Small intestine (tissue), 7 donors: ENCODE data around the gene SLC49A3. TPM values are rescaled to one million over a fixed set of nuclear protein-coding genes. Genes with fewer than 3 reads are reported as not detected.
"Not testable (repeated sequence)": the region's sequence is repeated elsewhere in the genome, so short reads cannot be mapped to it uniquely, and the experiment has no call there.

Experiments used
- DNase-seq, 2 donors: peaks; one replicate each; pipeline versions ENCODE4 v3.0.0 to v3.0.0-alpha.2; 2013
- FAIRE-seq: peaks from 2 replicates; lab custom pipeline; 2012; peaks lifted over from hg19 to GRCh38; lab: Jason Lieb, UNC
- H3K27ac ChIP-seq, 3 donors: one replicate each; pipeline ENCODE4 v1.5.1; 2013; ENCODE audit warnings: low read length in 2 of 3, mild to moderate bottlenecking in 2 of 3, control low read depth in 1 of 3, inconsistent platforms in 1 of 3, low read depth in 1 of 3, moderate library complexity in 1 of 3
- H3K27me3 ChIP-seq, 3 donors: one replicate each; pipeline ENCODE4 v1.6.1; 2013; ENCODE audit warnings: low read length in 3 of 3, inconsistent platforms in 1 of 3; ENCODE audit not compliant: control insufficient read depth in 3 of 3, insufficient read depth in 3 of 3
- H3K36me3 ChIP-seq, 3 donors: one replicate each; pipeline ENCODE4 v1.6.1; 2013; ENCODE audit warnings: low read length in 3 of 3, inconsistent platforms in 1 of 3, low read depth in 1 of 3, mild to moderate bottlenecking in 1 of 3, moderate library complexity in 1 of 3; ENCODE audit not compliant: control insufficient read depth in 3 of 3, insufficient read depth in 2 of 3
- H3K4me1 ChIP-seq, 3 donors: one replicate each; pipeline ENCODE4 v1.6.1; 2013; ENCODE audit warnings: low read length in 2 of 3, inconsistent platforms in 1 of 3, low read depth in 1 of 3, mild to moderate bottlenecking in 1 of 3, moderate library complexity in 1 of 3; ENCODE audit not compliant: control insufficient read depth in 3 of 3, insufficient read depth in 2 of 3
- H3K4me3 ChIP-seq, 3 donors: one replicate each; pipeline ENCODE4 v1.5.1; 2013; ENCODE audit warnings: low read length in 3 of 3, control low read depth in 1 of 3, inconsistent platforms in 1 of 3, low read depth in 1 of 3, mild to moderate bottlenecking in 1 of 3, moderate library complexity in 1 of 3
- H3K9me3 ChIP-seq, 2 donors: one replicate each; pipeline ENCODE4 v1.6.1; 2013; ENCODE audit warnings: low read depth in 1 of 2, low read length in 1 of 2; ENCODE audit not compliant: control insufficient read depth in 2 of 2, insufficient read depth in 1 of 2
- WGBS, 3 donors: extraction: QIAGEN DNeasy Blood & Tissue Kit; methylation state at CpG; one replicate each; pipeline ENCODE4 v1.1.7; 2013; 5-methylcytosine and 5-hydroxymethylcytosine counted together
- polyA plus RNA-seq, 4 donors: library from polyadenylated mRNA; stranded (reverse) in 3 of 4; unstranded in 1 of 4; fragments of 200-250 nt in 3 of 4; fragments of 120-200 nt in 1 of 4; gene quantifications; one replicate each; pipeline versions ENCODE4 v1.2.1 to v1.2.3, GENCODE V29; 2013
- donor health status: healthy with polysubstance abuse.
- donor health status: control.
- donor health status: control.
- donor health status: Bipolar disorder and iron deficiency.
- donor health status: healthy.

SLC49A3 gene
- polyA plus RNA-seq, 4 donors, result 3.4 to 7.8 (median 4.6) TPM

DNA sequence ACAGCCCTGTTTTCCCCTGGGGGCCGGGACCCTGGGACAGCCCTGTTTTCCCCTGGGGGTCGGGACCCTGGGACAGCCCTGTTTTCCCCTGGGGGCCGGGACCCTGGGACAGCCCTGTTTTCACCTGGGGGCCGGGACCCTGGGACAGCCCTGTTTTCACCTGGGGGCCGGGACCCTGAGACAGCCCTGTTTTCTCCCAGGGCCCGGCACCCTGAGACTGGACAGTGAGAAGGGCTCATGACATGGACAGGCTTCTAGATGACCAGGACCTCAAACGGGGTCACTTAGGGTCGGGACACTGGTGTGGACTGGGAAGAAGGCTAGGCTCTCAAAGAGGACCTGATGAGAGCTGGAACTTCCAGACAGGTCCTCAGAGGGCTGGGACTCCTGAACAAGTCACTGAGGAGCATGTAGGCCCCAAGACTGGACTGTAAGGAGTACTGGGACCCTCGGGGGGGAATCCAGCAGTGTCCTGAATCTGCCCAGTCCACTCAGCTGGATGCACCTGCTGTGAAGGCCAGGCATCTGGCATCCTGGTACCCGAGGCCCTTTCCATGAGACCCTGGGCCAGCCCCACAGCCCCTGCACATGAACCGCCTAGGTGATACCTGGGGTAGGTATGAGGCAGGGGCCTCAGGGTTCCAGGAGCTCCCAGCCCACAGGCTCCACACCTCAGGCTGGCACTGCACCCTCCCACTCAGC is 19.1 kb upstream of the SLC49A3 start:
- H3K4me3 ChIP-seq, result no peak overlapping the region
- FAIRE-seq (no peak), DNase-seq (no peak)
- no peaks in the 10 kb centered on the region for H3K27me3 ChIP-seq
- peaks cover 0 to 5% (median 3%) of the 10 kb centered on the region in 3 donors for H3K4me1 ChIP-seq
- whole genome bisulfite sequencing, 3 donors, result 76 to 90% (median 81%) methylated on average over 11 of the region's 11 CpGs
- H3K27ac ChIP-seq, result no peak overlapping the region
- no peaks in the 10 kb centered on the region for H3K9me3 ChIP-seq
- peaks cover 0 to 30% (median 0%) of the 10 kb centered on the region in 3 donors for H3K36me3 ChIP-seq

DNA sequence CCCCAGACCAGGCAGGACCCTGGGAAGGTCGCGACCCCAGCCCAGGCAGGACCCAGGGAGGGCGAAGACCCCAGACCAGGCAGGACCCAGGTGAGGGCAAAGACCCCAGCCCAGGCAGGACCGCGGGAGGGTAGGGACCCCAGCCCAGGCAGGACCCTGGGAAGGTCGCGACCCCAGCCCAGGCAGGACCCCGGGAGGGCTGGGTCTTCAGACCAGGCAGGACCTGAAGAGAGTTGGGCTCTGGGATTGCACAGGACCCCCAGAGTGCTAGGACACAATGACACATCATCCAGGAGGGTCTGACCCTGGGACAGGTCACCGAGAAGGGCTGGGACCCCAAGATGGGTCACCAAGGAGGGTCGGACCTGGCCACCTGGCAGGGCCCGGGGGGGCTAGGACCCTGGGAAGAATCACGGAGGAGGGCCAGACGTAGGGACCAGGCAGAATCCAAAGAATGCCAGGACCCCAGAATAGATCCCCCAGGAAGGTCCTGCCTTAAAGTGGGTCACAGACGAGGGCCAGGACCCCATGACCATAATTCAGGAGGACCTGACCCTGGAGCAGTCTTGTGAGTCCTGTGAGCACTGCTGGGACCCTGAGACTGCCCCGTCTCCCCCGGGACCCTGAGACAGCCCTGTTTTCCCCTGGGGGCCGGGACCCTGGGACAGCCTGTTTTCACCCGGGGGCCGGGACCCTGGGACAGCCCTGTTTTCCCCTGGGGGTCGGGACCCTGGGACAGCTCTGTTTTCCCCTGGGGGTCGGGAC is 18.1 kb upstream of the SLC49A3 start:
- Histone ChIP-seq H3K27ac (no peak overlapping the region), H3K27me3 (no peaks in the 10 kb centered on the region), H3K36me3 (peaks cover 0 to 25% (median 0%) of the 10 kb centered on the region in 3 donors), H3K4me3 (peak overlapping the region in 2 of 3 donors; percentile 98), H3K4me1 (peaks cover 0 to 11% (median 5%) of the 10 kb centered on the region in 3 donors), H3K9me3 (no peaks in the 10 kb centered on the region)
- DNase-seq (no peak), FAIRE-seq (no peak)
- WGBS, 3 donors, result 30 to 55% (median 46%) methylated on average over 17 to 20 of the region's 21 CpGs

GRCh38 chr4:706083-706633 is 17.2 kb upstream of the SLC49A3 start:
- not testable (repeated sequence) for H3K27me3 ChIP-seq, FAIRE-seq, H3K9me3 ChIP-seq, DNase-seq
- Histone ChIP-seq H3K4me3 (peak overlapping the region; percentile 84 to 98 (median 98)), H3K4me1 (peaks cover 0 to 12% (median 5%) of the 10 kb centered on the region in 3 donors), H3K27ac (peak overlapping the region; percentile 11 to 82 (median 80)), H3K36me3 (peaks cover 0 to 25% (median 0%) of the 10 kb centered on the region in 3 donors)
- 0 to 2% (median 1%) methylated on average over 16 to 21 of the region's 21 CpGs for WGBS, 3 donors

DNA sequence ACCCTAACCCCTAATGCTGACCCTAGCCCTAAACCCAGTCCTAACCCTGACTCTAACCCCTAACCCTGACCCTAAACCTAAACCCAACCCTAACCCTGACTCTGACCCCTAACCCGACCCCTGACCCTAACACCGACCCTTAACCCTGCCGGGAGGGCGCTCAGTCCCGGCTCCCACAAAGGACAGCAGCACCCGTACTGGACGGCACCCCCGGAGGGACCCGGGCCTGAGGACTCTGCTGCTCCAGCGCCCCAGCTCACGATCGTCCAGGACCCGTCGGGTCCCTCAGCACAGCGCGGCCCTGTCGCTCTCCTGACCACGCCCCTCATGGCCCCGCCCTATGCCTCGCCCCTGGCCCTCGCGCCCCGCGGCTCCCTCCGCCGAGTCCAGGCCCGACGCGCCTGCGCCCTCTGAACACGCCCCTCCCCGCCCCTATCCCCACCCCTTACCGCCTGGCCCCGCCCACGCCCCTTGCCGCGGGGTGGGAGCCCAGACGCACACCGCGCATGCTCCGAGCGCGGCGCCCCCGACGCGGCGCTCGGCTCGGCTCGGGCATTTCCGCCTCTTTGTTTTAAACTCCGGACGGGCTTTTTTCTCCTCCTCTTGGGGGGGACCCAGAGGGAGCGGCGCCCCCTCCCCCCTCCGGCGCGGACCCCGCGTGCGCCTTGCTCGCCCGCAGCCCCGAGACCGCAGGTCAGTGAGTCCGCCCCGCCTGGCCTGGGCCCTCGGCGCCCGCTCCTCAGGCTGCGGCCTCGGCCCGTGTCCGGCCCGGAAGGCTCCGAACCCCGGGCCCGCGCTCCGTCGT is 16.5 kb upstream of the SLC49A3 start, which contains the start of gene PCGF3:
TSS of gene PCGF3 (plus strand) at position 555 of the 805 bp plus-strand sequence. CDS start 27,849 bp downstream, outside the sequence.
- Histone ChIP-seq H3K9me3 (no peaks in the 10 kb centered on the region), H3K27me3 (no peaks in the 10 kb centered on the region), H3K36me3 (peaks cover 0 to 21% (median 1%) of the 10 kb centered on the region in 3 donors), H3K27ac (peak within 1 kb of the TSS; percentile 47 to 82 (median 80)), H3K4me1 (peaks cover 0 to 18% (median 5%) of the 10 kb centered on the region in 3 donors), H3K4me3 (peak within 1 kb of the TSS; percentile 84 to 98 (median 98))
- FAIRE-seq, result no peak
- DNase-seq, result peak; percentile 96 to 97
- 1 to 2% (median 2%) methylated on average over 50 to 82 of the region's 82 CpGs for WGBS, 3 donors

DNA sequence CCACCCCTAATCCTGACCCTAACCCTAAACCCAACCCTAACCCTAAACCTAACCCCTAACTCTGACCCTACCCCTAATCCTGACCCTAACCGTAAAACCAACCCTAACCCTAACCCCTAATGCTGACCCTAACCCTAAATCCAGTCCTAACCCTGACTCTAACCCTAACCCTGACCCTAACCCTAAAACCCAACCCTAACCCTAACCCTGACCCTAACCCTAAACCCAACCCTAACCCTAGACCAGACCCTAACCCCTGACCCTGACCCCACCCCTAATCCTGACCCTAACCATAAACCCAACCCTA is 16.0 kb upstream of the SLC49A3 start:
- Histone ChIP-seq H3K4me3 (peak overlapping the region in 2 of 3 donors; percentile 46 to 98), H3K27ac (peak overlapping the region in 1 of 3 donors; percentile 32), H3K9me3 (no peaks in the 10 kb centered on the region), H3K27me3 (no peaks in the 10 kb centered on the region), H3K4me1 (peaks cover 0 to 19% (median 5%) of the 10 kb centered on the region in 3 donors), H3K36me3 (peaks cover 0 to 16% (median 2%) of the 10 kb centered on the region in 3 donors)
- DNase-seq (no peak), FAIRE-seq (no peak)
- WGBS, 3 donors, result 88 to 100% (median 100%) methylated on average over 1 of the region's 1 CpG

GRCh38 chr4:704198-704891 is 15.4 kb upstream of the SLC49A3 start:
- peaks cover 0 to 11% (median 2%) of the 10 kb centered on the region in 3 donors for H3K36me3 ChIP-seq
- no peak overlapping the region for H3K4me3 ChIP-seq
- no peak for DNase-seq
- peaks cover 0 to 25% (median 5%) of the 10 kb centered on the region in 3 donors for H3K4me1 ChIP-seq
- H3K27ac ChIP-seq, result no peak overlapping the region
- FAIRE-seq, result no peak
- no peaks in the 10 kb centered on the region for H3K9me3 ChIP-seq
- no peaks in the 10 kb centered on the region for H3K27me3 ChIP-seq
- WGBS, 3 donors, result 92 to 94% (median 93%) methylated on average over 43 to 46 of the region's 46 CpGs

GRCh38 chr4:703336-704197 is 14.6 kb upstream of the SLC49A3 start:
- peaks cover 0 to 7% (median 2%) of the 10 kb centered on the region in 3 donors for H3K36me3 ChIP-seq
- H3K4me1 ChIP-seq, result peaks cover 0 to 25% (median 4%) of the 10 kb centered on the region in 3 donors
- H3K27me3 ChIP-seq, result no peaks in the 10 kb centered on the region
- H3K9me3 ChIP-seq, result no peaks in the 10 kb centered on the region
- DNase-seq (no peak), FAIRE-seq (no peak)
- WGBS, 3 donors, result 87 to 90% (median 87%) methylated on average over 9 to 10 of the region's 10 CpGs
- H3K4me3 ChIP-seq, result no peak overlapping the region
- H3K27ac ChIP-seq, result no peak overlapping the region
